ENCODE data around the gene NDUFV3.

DNA sequence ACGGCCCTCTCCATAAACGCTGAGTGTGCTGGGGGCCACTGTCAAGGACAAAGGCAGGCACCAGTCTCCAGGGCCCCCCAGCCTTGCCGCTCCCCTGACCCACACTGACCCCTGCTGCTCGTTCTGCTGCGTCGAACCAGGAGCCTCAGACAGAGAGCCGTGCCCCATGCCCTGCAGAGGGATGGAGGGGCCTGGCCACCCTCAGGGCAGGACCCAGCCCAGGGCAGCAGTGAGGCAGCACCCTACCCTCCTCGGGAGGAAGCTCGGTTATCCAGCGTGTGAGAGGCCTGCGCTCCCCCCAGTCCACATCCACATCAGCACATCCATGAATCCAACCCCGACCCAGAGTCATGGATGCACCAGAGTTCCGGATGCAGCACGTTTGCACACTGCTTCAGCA lies 28.8 kb upstream of the NDUFV3 start:
- TF ChIP-seq, protein P1, sequence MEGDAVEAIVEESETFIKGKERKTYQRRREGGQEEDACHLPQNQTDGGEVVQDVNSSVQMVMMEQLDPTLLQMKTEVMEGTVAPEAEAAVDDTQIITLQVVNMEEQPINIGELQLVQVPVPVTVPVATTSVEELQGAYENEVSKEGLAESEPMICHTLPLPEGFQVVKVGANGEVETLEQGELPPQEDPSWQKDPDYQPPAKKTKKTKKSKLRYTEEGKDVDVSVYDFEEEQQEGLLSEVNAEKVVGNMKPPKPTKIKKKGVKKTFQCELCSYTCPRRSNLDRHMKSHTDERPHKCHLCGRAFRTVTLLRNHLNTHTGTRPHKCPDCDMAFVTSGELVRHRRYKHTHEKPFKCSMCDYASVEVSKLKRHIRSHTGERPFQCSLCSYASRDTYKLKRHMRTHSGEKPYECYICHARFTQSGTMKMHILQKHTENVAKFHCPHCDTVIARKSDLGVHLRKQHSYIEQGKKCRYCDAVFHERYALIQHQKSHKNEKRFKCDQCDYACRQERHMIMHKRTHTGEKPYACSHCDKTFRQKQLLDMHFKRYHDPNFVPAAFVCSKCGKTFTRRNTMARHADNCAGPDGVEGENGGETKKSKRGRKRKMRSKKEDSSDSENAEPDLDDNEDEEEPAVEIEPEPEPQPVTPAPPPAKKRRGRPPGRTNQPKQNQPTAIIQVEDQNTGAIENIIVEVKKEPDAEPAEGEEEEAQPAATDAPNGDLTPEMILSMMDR (IDR thresholded peaks at IDR 0.05), result no peak
- no peak for TF ChIP-seq POLR2A (IDR thresholded peaks at IDR 0.05)
